Measurements from ENCODE around the gene JAK1. TPM values are rescaled to one million over a fixed set of nuclear protein-coding genes. Genes with fewer than 3 reads are reported as not detected.

JAK1 gene
- polyA plus RNA-seq, 10 donors, result 54.9 to 71.5 (median 67.3) TPM

- DNase-seq, result no peak
Observed at GRCh38 chr1:64894438-64895196, 71.7 kb downstream of the JAK1 start.

- DNase-seq, result no peak
Observed at GRCh38 chr1:64893921-64894320, 72.4 kb downstream of the JAK1 start.

- DNase-seq, result no peak
Observed at GRCh38 chr1:64892576-64893573, 73.5 kb downstream of the JAK1 start.

- DNase-seq, result peak in 1 of 3 donors; percentile 33
Observed at GRCh38 chr1:64891448-64891825, 74.9 kb downstream of the JAK1 start.

- DNase-seq, result no peak
Observed at GRCh38 chr1:64890699-64891447, 75.5 kb downstream of the JAK1 start.

- DNase-seq, result no peak
Observed at GRCh38 chr1:64887689-64888217, 78.6 kb downstream of the JAK1 start.

- DNase-seq, result no peak
Observed at GRCh38 chr1:64886877-64887276, 79.5 kb downstream of the JAK1 start.

GRCh38 chr1:64885648-64886047, 80.7 kb downstream of the JAK1 start:
- no peak for DNase-seq

- DNase-seq, result no peak
Observed at GRCh38 chr1:64884261-64885040, 81.9 kb downstream of the JAK1 start.

GRCh38 chr1:64882574-64883255, 83.6 kb downstream of the JAK1 start:
- no peak for DNase-seq

- no peak for DNase-seq
Observed at GRCh38 chr1:64881281-64881680, 85.1 kb downstream of the JAK1 start.

GRCh38 chr1:64880449-64880848, 85.9 kb downstream of the JAK1 start:
- no peak for DNase-seq

GRCh38 chr1:64878931-64879611, 87.3 kb downstream of the JAK1 start:
- no peak for DNase-seq

- no peak for DNase-seq
Observed at GRCh38 chr1:64878090-64878489, 88.3 kb downstream of the JAK1 start.

GRCh38 chr1:64877598-64877997, 88.8 kb downstream of the JAK1 start:
- DNase-seq, result no peak

- no peak for DNase-seq
Observed at GRCh38 chr1:64877151-64877550, 89.2 kb downstream of the JAK1 start.

- DNase-seq, result no peak
Observed at GRCh38 chr1:64875606-64876005, 90.7 kb downstream of the JAK1 start.

- DNase-seq, result no peak
Observed at GRCh38 chr1:64875101-64875500, 91.2 kb downstream of the JAK1 start.

- no peak for DNase-seq
Observed at GRCh38 chr1:64874666-64875065, 91.7 kb downstream of the JAK1 start.

- no peak for DNase-seq
Observed at GRCh38 chr1:64873576-64873975, 92.8 kb downstream of the JAK1 start.

Measured in muscle of back (tissue), 11 donors.